ENCODE data around the gene ZGPAT. TPM values are rescaled to one million over a fixed set of nuclear protein-coding genes. Genes with fewer than 3 reads are reported as not detected.

ZGPAT gene
- total and polyA plus RNA-seq, 2 of the 8 experiments (the other 6 are each of a cell fraction or from before 2014, with no cell fraction given): 14.5 to 21.4 TPM

GRCh38 chr20:63695424-63696305, 12.2 kb upstream of the ZGPAT start:
- Histone ChIP-seq H2BK20ac (ENCODE audit: low read length) (no peak overlapping the region), H4K8ac (ENCODE audit: extremely low read depth, insufficient read depth, low read length) (peak overlapping the region; percentile 72), H3K18ac (ENCODE audit: extremely low read depth, low read length) (no peak overlapping the region), H3K14ac (ENCODE audit: insufficient read length) (no peak overlapping the region), H4K5ac (ENCODE audit: insufficient read length, low read depth, low read length) (no peak overlapping the region), H3K36me3 (ENCODE audit: control insufficient read depth in 2 of 4, insufficient read depth in 4 of 4, low read length in 3 of 4) (peaks cover 0 to 3% (median 0%) of the 10 kb centered on the region in 4 experiments; a peak in 1 of 8 replicates), H2BK5ac (ENCODE audit: low read depth, low read length) (peak overlapping the region; percentile 13; the same call in 1 of the 2 replicates), H3K4me2 (ENCODE audit: insufficient read depth in 1 of 2, low read depth in 2 of 2, low read length in 2 of 2) (peak overlapping the region in 1 of 2 experiments; percentile 65; a peak in 2 of 4 replicates), H3K9me3 (ENCODE audit: insufficient read depth in 2 of 2, low read depth in 1 of 2, low read length in 1 of 2) (no peaks in the 10 kb centered on the region; a peak in 1 of 4 replicates), H2AFZ (ENCODE audit: low read length) (no peak overlapping the region), H3K9ac (replicated peaks in 1 of 4; ENCODE audit: extremely low read depth in 1 of 4, low read depth in 3 of 4, low read length in 3 of 4) (no peak overlapping the region), H3K56ac (replicated peaks; ENCODE audit: insufficient read length, low read depth, low read length) (no peak overlapping the region), H3K23ac (ENCODE audit: insufficient read length) (no peak overlapping the region), H2AK5ac (ENCODE audit: low read depth, low read length) (no peak overlapping the region), H3K4me1 (replicated peaks in 1 of 4; ENCODE audit: control insufficient read depth in 3 of 4, insufficient read depth in 4 of 4, low read length in 3 of 4) (peaks cover 0 to 12% (median 7%) of the 10 kb centered on the region in 4 experiments; a peak in 4 of 7 replicates), H3K4me3 (ENCODE audit: extremely low read depth in 1 of 4, insufficient read depth in 2 of 4, low read depth in 3 of 4, low read length in 4 of 4) (no peak overlapping the region), H4K20me1 (replicated peaks in 1 of 2; ENCODE audit: control insufficient read depth in 1 of 2, insufficient read depth in 2 of 2, low read length in 2 of 2) (peaks cover 0 to 15% of the 10 kb centered on the region in 2 experiments), H3K4ac (replicated peaks; ENCODE audit: insufficient read length, low read depth, low read length) (no peak overlapping the region), H3K79me1 (ENCODE audit: low read depth, low read length) (no peaks in the 10 kb centered on the region), H2BK15ac (ENCODE audit: low read length) (no peak overlapping the region), H3K79me2 (ENCODE audit: control insufficient read depth in 1 of 2, insufficient read depth in 2 of 2, low read length in 2 of 2) (no peaks in the 10 kb centered on the region), H3K27me3 (replicated peaks in 1 of 4; ENCODE audit: control insufficient read depth in 3 of 4, extremely low read depth in 1 of 4, insufficient read depth in 3 of 4, low read length in 3 of 4) (no peaks in the 10 kb centered on the region), H2BK120ac (replicated peaks; ENCODE audit: low read depth, low read length) (no peak overlapping the region), H3K23me2 (ENCODE audit: low read depth, low read length) (peaks cover 8% of the 10 kb centered on the region; the same call in 1 of the 2 replicates), H2BK12ac (ENCODE audit: low read depth, low read length) (no peak overlapping the region), H4K91ac (replicated peaks; ENCODE audit: insufficient read length, low read length) (no peak overlapping the region), H3K27ac (ENCODE audit: low read depth, low read length) (no peak overlapping the region)
- TF ChIP-seq YY1 (IDR thresholded peaks at IDR 0.05; ENCODE audit: low read depth, low read length): no peak
- peak; percentile 9; the same call in 1 of the 2 replicates for TF ChIP-seq ATF2 (IDR thresholded peaks at IDR 0.05; ENCODE audit: low read length)
- FAIRE-seq (no peak), DNase-seq (ENCODE audit: low read depth in 1 of 2, low spot score in 2 of 2) (no peak)
- 91% methylated on average over 25 of the region's 25 CpGs; no CpG with 5 or more reads in 1 of the 2 experiments for WGBS, 2 experiments (ENCODE audit: extremely low coverage in 1 of 2, insufficient coverage in 1 of 2, insufficient read length in 1 of 2, insufficient replicate concordance in 2 of 2, low coverage in 1 of 2, low lambda C conversion rate in 2 of 2, missing lambda C conversion rate in 1 of 2)
- ChIA-PET POLR2A (ENCODE audit: partially characterized antibody) (interaction anchor here (0.8 to 4.2 kb wide), 12 partner anchors 8 to 199 kb away, joined by 3 to 49 read pairs (median 6); partner anchors contain the start of genes ARFRP1, LIME1, RTEL1 and ZGPAT), CTCF (ENCODE audit: partially characterized antibody) (interaction anchor here (0.6 to 1.1 kb wide), 4 partner anchors 12 to 1534 kb away, joined by 3 to 4 read pairs (median 3); partner anchors contain the start of genes ARFRP1, PTK6 and ZGPAT)

Data from H1 (cell line).